A549 (cell line): ENCODE data around the gene ZNF219. TPM values are rescaled to one million over a fixed set of nuclear protein-coding genes. Genes with fewer than 3 reads are reported as not detected.
A peak's percentile ranks its signal among the peaks of the same experiment; 100 is the strongest.

Experiments
- ATAC-seq, 2 experiments: fragments of 200-7000 bp in 1 of 2; fragments of >200 bp in 1 of 2; cut with Nextera tagmentation in 1 of 2; cut with Tn5 transposase in 1 of 2; 3 replicates each; pipeline versions ENCODE4 v1.8.0 to v1.9.1; 2018 to 2020; ENCODE audit warnings: mild to moderate bottlenecking in 1 of 2, moderate library complexity in 1 of 2
- CTCF ChIA-PET: fragments of 300-600 bp; sonication (Branson Sonifier 250); formaldehyde crosslinking; extraction: SDS; loops from one replicate; lab custom pipeline; 2021; ENCODE audit warnings: antibody characterized with exemption, inconsistent platforms; lab: Yijun Ruan, JAX
- POLR2A ChIA-PET: fragments of 350-600 bp; formaldehyde crosslinking; extraction: SDS; loops from one replicate; lab custom pipeline; 2021; ENCODE audit warnings: antibody characterized with exemption, inconsistent platforms; lab: Yijun Ruan, JAX
- DNase-seq, 2 experiments: peaks; one replicate each; pipeline versions ENCODE4 v3.0.0 to v3.0.0-alpha.2; 2011 to 2016; ENCODE audit warnings: low read depth in 1 of 2, low spot score in 1 of 2
- FAIRE-seq: peaks from 2 replicates; lab custom pipeline; 2011; peaks lifted over from hg19 to GRCh38; lab: Jason Lieb, UNC
- H3K27ac ChIP-seq, 2 experiments: fragments of >200 bp; sonication (Bioruptor Twin); formaldehyde crosslinking; 3 replicates each; pipeline ENCODE4 v1.5.1; 2016 to 2017
- H3K4me1 ChIP-seq: fragments of >200 bp; sonication (Bioruptor Twin); formaldehyde crosslinking; 3 replicates; pipeline ENCODE4 v1.6.1; 2016
- H3K4me2 ChIP-seq: fragments of >200 bp; sonication (Bioruptor Twin); formaldehyde crosslinking; 3 replicates; pipeline ENCODE4 v1.6.1; 2016
- H3K4me3 ChIP-seq: fragments of >200 bp; sonication (Bioruptor Twin); formaldehyde crosslinking; 3 replicates; pipeline ENCODE4 v1.5.1; 2016
- H3K9me3 ChIP-seq: fragments of >200 bp; sonication (Bioruptor Twin); formaldehyde crosslinking; 3 replicates; pipeline ENCODE4 v1.6.1; 2016
- BHLHE40 ChIP-seq: IDR thresholded peaks from 2 replicates; pipeline ENCODE4 v1.6.1; 2012; ENCODE audit warnings: low read depth, low read length, inconsistent platforms
- CBX2 ChIP-seq: fragments of 200-600 bp; sonication (generic); IDR thresholded peaks from 2 replicates; pipeline ENCODE4 v1.6.1; 2016; ENCODE audit warnings: low read depth, mild to moderate bottlenecking, borderline replicate concordance
- CHD2 ChIP-seq: fragments of 150-350 bp; IDR thresholded peaks from 2 replicates; pipeline ENCODE4 v1.6.1; 2014; ENCODE audit warnings: low read length; ENCODE audit not compliant: partially characterized antibody
- CHD4 ChIP-seq: fragments of 200-600 bp; sonication (generic); IDR thresholded peaks from 2 replicates; pipeline ENCODE4 v1.6.1; 2016; ENCODE audit warnings: antibody characterized with exemption, mild to moderate bottlenecking, borderline replicate concordance
- E2F6 ChIP-seq: IDR thresholded peaks from 2 replicates; pipeline ENCODE4 v1.6.1; 2012; ENCODE audit warnings: low read depth, borderline replicate concordance
- EHMT2 ChIP-seq: fragments of 200-600 bp; sonication (generic); IDR thresholded peaks from 2 replicates; pipeline ENCODE4 v1.6.1; 2016; ENCODE audit warnings: antibody characterized with exemption, low read depth, mild to moderate bottlenecking, moderate library complexity
- ESRRA ChIP-seq: fragments of 150-350 bp; IDR thresholded peaks from 2 replicates; pipeline ENCODE4 v1.6.1; 2014; ENCODE audit warnings: mild to moderate bottlenecking, low read length, borderline replicate concordance
- FOSL2 ChIP-seq, 2 experiments: fragments of 450-650 bp in 1 of 2; fragments of >200 bp in 1 of 2; sonication (Bioruptor Twin) in 1 of 2; formaldehyde crosslinking; IDR thresholded peaks; 2 replicates each; pipeline versions ENCODE4 v1.5.0 to v1.6.1; 2016 to 2020; ENCODE audit warnings: mild to moderate bottlenecking in 1 of 2, moderate library complexity in 1 of 2
- HDAC2 ChIP-seq: fragments of 200-600 bp; sonication (generic); IDR thresholded peaks from 2 replicates; pipeline ENCODE4 v1.6.1; 2016
- HOXA7 ChIP-seq: fragments of 250-450 bp; sonication (Bioruptor Pico); IDR thresholded peaks from 2 replicates; pipeline ENCODE4 v1.5.0; 2020; ENCODE audit warnings: mild to moderate bottlenecking, moderate library complexity
- MAFK ChIP-seq: fragments of 450-650 bp; IDR thresholded peaks from 2 replicates; pipeline ENCODE4 v1.6.1; 2014; ENCODE audit not compliant: partially characterized antibody
- MYC ChIP-seq: IDR thresholded peaks from 2 replicates; pipeline ENCODE4 v1.6.1; 2012; ENCODE audit warnings: mild to moderate bottlenecking, inconsistent platforms, low read length, improper control_type of control experiment, borderline replicate concordance
- NR3C1 ChIP-seq: fragments of >200 bp; sonication (Bioruptor Twin); formaldehyde crosslinking; IDR thresholded peaks from 3 replicates; pipeline ENCODE4 v1.6.1; 2017
- PHF8 ChIP-seq: fragments of 200-600 bp; sonication (generic); IDR thresholded peaks from 2 replicates; pipeline ENCODE4 v1.6.1; 2016; ENCODE audit warnings: low read depth, mild to moderate bottlenecking, antibody characterized with exemption, moderate library complexity, borderline replicate concordance
- POLR2AphosphoS2 ChIP-seq: conservative IDR thresholded peaks from 2 replicates; pipeline ENCODE4 v1.6.1; 2012; ENCODE audit warnings: low read length, improper control_type of control experiment, inconsistent platforms
- RAD21 ChIP-seq, 2 experiments: fragments of >200 bp in 1 of 2; sonication (Bioruptor Twin) in 1 of 2; formaldehyde crosslinking in 1 of 2; IDR thresholded peaks in 1 of 2; conservative IDR thresholded peaks in 1 of 2; 2 replicates in 1 of 2; 3 replicates in 1 of 2; pipeline ENCODE4 v1.6.1; 2012 to 2018; ENCODE audit warnings: inconsistent platforms in 1 of 2
- RCOR1 ChIP-seq: fragments of 150-350 bp; IDR thresholded peaks from 2 replicates; pipeline ENCODE4 v1.6.1; 2014; ENCODE audit warnings: antibody characterized with exemption, low read length, low read depth
- REST ChIP-seq: fragments of 200-600 bp; sonication (generic); IDR thresholded peaks from 2 replicates; pipeline ENCODE4 v1.6.1; 2016; ENCODE audit warnings: antibody characterized with exemption, mild to moderate bottlenecking, moderate library complexity
- RNF2 ChIP-seq: fragments of 200-600 bp; sonication (generic); IDR thresholded peaks from 2 replicates; pipeline ENCODE4 v1.6.1; 2016; ENCODE audit warnings: low read depth, mild to moderate bottlenecking, antibody characterized with exemption, moderate library complexity, borderline replicate concordance
- SMC3 ChIP-seq: fragments of >200 bp; sonication (Bioruptor Twin); formaldehyde crosslinking; IDR thresholded peaks from 3 replicates; pipeline ENCODE4 v1.6.1; 2018; ENCODE audit warnings: inconsistent platforms
- SREBF2 ChIP-seq: fragments of 450-650 bp; IDR thresholded peaks from 2 replicates; pipeline ENCODE4 v1.6.1; 2014; ENCODE audit warnings: mild to moderate bottlenecking, moderate library complexity
- TP53 ChIP-seq: fragments of 250-450 bp; sonication (Bioruptor Pico); IDR thresholded peaks from 2 replicates; pipeline ENCODE4 v1.5.0; 2021; ENCODE audit warnings: mild to moderate bottlenecking, moderate library complexity
- USF2 ChIP-seq: fragments of 450-650 bp; IDR thresholded peaks from 2 replicates; pipeline ENCODE4 v1.6.1; 2014; ENCODE audit warnings: antibody characterized with exemption
- WGBS: methylation state at CpG from one replicate; pipeline ENCODE4 v1.1.6; 2017; ENCODE audit errors: missing lambda C conversion rate; 5-methylcytosine and 5-hydroxymethylcytosine counted together
- polyA plus RNA-seq, 4 experiments: library from polyadenylated mRNA; depleted of rRNA in 3 of 4; stranded (reverse); fragments of >200 nt; fragmentation: RNase III in 1 of 4; extraction: RNeasy Plus Mini Kit Qiagen cat#74134 plus additional on column Dnase treatment in 1 of 4; gene quantifications; 2 replicates in 3 of 4; 3 replicates in 1 of 4; pipeline ENCODE4 v1.2.3, GENCODE V29; 2011 to 2017
- TF ChIP-seq, protein P1 (sequence below): fragments of >200 bp; sonication (Bioruptor Twin); formaldehyde crosslinking; IDR thresholded peaks from 2 replicates; pipeline ENCODE4 v1.6.1; 2016
- TF ChIP-seq, protein P2 (sequence below): IDR thresholded peaks from 2 replicates; pipeline ENCODE4 v1.6.1; 2012

Gene ZNF219
- polyA plus RNA-seq, 2 of the 4 experiments (the other 2 are of a cell fraction), result 17.3 to 31.0 TPM

DNA sequence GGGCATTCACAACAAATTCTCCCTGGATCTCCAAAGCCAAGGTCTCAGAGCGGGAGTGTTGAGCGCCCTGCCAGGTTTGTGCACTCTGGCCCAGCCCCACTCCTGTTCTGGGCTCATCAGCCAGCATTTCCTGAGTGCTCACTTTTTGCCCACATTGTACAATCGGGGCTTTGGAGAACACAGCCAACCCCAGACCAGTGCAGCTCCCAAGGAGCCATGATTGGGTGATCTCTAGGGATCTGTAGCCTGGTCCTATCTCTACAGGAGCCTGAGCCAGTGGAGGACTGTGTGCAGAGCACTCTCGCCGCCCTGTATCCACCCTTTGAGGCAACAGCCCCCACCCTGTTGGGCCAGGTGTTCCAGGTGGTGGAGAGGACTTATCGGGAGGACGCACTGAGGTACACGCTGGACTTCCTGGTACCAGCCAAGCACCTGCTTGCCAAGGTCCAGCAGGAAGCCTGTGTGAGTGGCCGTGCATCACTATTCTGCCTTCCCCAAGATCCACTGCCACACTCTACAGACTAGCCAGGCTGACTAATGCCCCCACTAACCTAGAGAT is 25.6 kb downstream of the ZNF219 start:
- WGBS, result 92% methylated on average over 9 of the region's 9 CpGs
- no peak for FAIRE-seq
- H3K27ac ChIP-seq, result no peak overlapping the region

GRCh38 chr14:21072031-21072473 is 26.4 kb downstream of the ZNF219 start:
- FAIRE-seq, result no peak
- H3K4me2 ChIP-seq, result peak overlapping the region; percentile 99
- H3K4me3 ChIP-seq, result peak overlapping the region; percentile 79; the same call in 2 of the 3 replicates
- ChIA-PET CTCF (interaction anchor here (0.6 to 15.5 kb wide), 9 partner anchors 10 to 441 kb away, joined by 3 to 369 read pairs (median 10); partner anchors contain the start of genes TMEM253 and ZNF219), POLR2A (interaction anchor here (0.6 to 2.2 kb wide), 4 partner anchors 15 to 54 kb away, joined by 3 to 9 read pairs (median 4); no protein-coding TSS in a partner anchor)
- H3K4me1 ChIP-seq, result peaks cover 23% of the 10 kb centered on the region
- ATAC-seq, result no peak
- WGBS, result 67% methylated on average over 4 of the region's 4 CpGs
- peak in 1 of 2 experiments; percentile 32 for DNase-seq
- no peaks in the 10 kb centered on the region for H3K9me3 ChIP-seq
- peak overlapping the region; percentile 83 to 95; a peak in 5 of 6 replicates for H3K27ac ChIP-seq
- TF ChIP-seq REST (no peak), ESRRA (no peak), CHD2 (no peak), RNF2 (no peak), MYC (no peak), POLR2AphosphoS2 (no peak), HDAC2 (no peak)
- TF ChIP-seq, protein P1, sequence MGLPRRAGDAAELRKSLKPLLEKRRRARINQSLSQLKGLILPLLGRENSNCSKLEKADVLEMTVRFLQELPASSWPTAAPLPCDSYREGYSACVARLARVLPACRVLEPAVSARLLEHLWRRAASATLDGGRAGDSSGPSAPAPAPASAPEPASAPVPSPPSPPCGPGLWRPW, result no peak

More for the DNA sequence above, 25.6 kb downstream of the ZNF219 start:
- Histone ChIP-seq H3K9me3 (no peaks in the 10 kb centered on the region), H3K4me3 (no peak overlapping the region), H3K4me1 (peaks cover 23% of the 10 kb centered on the region), H3K4me2 (no peak overlapping the region)
- TF ChIP-seq USF2, result no peak
- TF ChIP-seq, protein P2, sequence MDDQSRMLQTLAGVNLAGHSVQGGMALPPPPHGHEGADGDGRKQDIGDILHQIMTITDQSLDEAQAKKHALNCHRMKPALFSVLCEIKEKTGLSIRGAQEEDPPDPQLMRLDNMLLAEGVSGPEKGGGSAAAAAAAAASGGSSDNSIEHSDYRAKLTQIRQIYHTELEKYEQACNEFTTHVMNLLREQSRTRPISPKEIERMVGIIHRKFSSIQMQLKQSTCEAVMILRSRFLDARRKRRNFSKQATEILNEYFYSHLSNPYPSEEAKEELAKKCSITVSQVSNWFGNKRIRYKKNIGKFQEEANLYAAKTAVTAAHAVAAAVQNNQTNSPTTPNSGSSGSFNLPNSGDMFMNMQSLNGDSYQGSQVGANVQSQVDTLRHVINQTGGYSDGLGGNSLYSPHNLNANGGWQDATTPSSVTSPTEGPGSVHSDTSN, result no peak
- TF ChIP-seq SMC3, result no peak
- no peak for TF ChIP-seq REST
- TF ChIP-seq TP53 (CRISPR knock-in tag), result no peak
- no peak for TF ChIP-seq MYC
- TF ChIP-seq NR3C1, result no peak
- TF ChIP-seq HOXA7, result no peak
- TF ChIP-seq POLR2AphosphoS2, result no peak
- TF ChIP-seq FOSL2 (IDR thresholded peaks at IDR 0.05), result no peak
- no peak for TF ChIP-seq FOSL2 (CRISPR knock-in tag; IDR thresholded peaks at IDR 0.05)
- TF ChIP-seq RCOR1, result no peak
- TF ChIP-seq E2F6, result no peak
- TF ChIP-seq SREBF2, result no peak
- no peak for TF ChIP-seq MAFK
- TF ChIP-seq EHMT2, result no peak
- no peak for TF ChIP-seq CHD4
- TF ChIP-seq BHLHE40, result no peak
- no peak for TF ChIP-seq RAD21 (conservative IDR thresholded peaks at IDR 0.05 in 1 of 2, IDR thresholded peaks at IDR 0.05 in 1 of 2)
- TF ChIP-seq CBX2, result no peak
- TF ChIP-seq PHF8, result no peak
- ATAC-seq (no peak), DNase-seq (no peak)
- POLR2A ChIA-PET, result no interaction called here
- CTCF ChIA-PET, result interaction anchor here (1.3 to 15.5 kb wide), 7 partner anchors 9 to 101 kb away, joined by 3 to 369 read pairs (median 25); partner anchors contain the start of genes TMEM253 and ZNF219
